C4-2B (cell line): Measurements from ENCODE around the gene NCKAP5.

Experiments used
- H3K27ac ChIP-seq: fragments of 450-650 bp; 2 replicates; pipeline ENCODE4 v1.5.1; 2017
- ZFX ChIP-seq: fragments of 450-650 bp; IDR thresholded peaks from 2 replicates; pipeline ENCODE4 v1.6.1; 2017
- TF ChIP-seq, protein P1 (sequence below): fragments of 450-650 bp; conservative IDR thresholded peaks from 2 replicates; pipeline ENCODE4 v1.5.1; 2017; ENCODE audit warnings: mild to moderate bottlenecking

Gene NCKAP5

DNA sequence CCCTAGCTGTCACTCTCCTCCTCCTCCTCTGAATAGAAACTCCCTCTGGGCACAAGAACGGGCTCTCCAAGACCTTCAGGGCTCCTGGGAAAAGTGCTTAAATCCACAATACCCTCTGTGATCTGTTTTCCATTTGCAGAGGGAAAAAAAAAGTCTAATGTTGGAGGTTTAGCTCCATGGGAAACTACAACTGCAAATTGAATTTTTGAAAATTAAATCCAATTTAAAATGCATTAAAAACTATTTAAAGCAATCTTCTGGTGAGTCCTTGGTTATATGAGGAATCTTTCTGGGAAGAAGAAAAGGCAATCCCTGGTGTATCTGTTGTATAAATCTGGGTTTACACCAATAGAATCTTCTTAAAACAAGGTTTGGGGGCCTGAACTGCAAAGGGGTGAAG is 64.3 kb downstream of the NCKAP5 start:
- TF ChIP-seq ZFX = no peak
- TF ChIP-seq, protein P1, sequence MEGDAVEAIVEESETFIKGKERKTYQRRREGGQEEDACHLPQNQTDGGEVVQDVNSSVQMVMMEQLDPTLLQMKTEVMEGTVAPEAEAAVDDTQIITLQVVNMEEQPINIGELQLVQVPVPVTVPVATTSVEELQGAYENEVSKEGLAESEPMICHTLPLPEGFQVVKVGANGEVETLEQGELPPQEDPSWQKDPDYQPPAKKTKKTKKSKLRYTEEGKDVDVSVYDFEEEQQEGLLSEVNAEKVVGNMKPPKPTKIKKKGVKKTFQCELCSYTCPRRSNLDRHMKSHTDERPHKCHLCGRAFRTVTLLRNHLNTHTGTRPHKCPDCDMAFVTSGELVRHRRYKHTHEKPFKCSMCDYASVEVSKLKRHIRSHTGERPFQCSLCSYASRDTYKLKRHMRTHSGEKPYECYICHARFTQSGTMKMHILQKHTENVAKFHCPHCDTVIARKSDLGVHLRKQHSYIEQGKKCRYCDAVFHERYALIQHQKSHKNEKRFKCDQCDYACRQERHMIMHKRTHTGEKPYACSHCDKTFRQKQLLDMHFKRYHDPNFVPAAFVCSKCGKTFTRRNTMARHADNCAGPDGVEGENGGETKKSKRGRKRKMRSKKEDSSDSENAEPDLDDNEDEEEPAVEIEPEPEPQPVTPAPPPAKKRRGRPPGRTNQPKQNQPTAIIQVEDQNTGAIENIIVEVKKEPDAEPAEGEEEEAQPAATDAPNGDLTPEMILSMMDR = no peak
- no peak overlapping the region for H3K27ac ChIP-seq

DNA sequence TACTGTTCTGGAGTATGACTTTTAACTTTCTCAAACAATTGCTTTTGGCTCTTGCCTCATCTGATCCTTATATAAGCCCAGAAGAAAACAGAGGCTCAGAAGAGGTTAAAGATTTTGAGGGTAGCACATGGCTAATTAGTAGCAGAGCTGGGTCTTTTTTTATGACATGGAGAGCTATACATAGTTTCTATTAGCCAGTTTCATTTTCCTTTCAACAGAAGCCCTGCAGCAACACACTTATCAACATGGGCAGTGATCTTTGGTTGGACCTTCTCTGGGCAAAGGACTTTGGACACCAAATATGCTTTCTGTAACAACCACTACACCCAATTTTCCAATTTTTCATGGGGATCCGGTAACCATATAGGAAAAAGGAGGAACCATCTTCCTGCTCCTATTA is 64.9 kb downstream of the NCKAP5 start:
- TF ChIP-seq ZFX = no peak
- TF ChIP-seq, protein P1 = no peak
- no peak overlapping the region for H3K27ac ChIP-seq

DNA sequence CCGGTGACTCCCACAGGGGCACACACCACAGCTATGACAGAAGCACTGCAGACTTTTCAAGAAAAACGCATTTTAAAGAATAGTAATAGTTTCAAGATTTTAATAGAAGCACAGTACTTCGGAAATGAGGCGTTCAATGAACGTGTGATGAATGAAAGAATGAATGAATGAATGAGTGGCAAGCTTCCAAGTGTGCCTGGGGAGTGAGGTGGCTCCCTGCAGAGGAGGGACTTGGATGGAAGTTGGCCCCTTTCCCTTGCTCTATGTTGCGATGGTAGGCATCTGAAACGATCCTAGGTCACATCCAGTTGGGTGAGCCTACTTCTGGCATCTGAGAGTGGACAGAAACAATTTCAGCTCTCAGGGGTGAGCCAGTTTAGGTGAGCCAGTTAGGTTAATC is 65.6 kb downstream of the NCKAP5 start:
- H3K27ac ChIP-seq = no peak overlapping the region
- TF ChIP-seq, protein P1 = no peak
- TF ChIP-seq ZFX = no peak

DNA sequence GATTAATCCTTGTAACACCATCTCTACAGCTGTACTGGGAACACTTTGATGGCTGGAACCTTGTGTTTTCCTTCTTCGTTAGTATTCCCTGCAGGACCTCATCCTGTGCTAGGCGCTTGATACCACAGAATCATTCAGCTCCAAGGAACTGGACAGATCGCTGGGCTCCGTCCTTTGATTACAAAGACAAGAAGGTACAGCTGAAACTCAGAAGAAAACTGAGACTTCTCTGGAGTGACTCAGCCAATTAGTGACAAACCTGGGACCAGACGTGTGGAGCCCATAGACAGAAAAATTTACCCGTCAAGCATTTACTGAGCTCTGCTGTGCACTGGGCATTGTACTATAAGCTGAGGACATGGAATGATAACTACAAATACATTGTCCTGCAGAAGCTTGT is 67.3 kb downstream of the NCKAP5 start:
- H3K27ac ChIP-seq = no peak overlapping the region
- TF ChIP-seq, protein P1 = no peak
- no peak for TF ChIP-seq ZFX

DNA sequence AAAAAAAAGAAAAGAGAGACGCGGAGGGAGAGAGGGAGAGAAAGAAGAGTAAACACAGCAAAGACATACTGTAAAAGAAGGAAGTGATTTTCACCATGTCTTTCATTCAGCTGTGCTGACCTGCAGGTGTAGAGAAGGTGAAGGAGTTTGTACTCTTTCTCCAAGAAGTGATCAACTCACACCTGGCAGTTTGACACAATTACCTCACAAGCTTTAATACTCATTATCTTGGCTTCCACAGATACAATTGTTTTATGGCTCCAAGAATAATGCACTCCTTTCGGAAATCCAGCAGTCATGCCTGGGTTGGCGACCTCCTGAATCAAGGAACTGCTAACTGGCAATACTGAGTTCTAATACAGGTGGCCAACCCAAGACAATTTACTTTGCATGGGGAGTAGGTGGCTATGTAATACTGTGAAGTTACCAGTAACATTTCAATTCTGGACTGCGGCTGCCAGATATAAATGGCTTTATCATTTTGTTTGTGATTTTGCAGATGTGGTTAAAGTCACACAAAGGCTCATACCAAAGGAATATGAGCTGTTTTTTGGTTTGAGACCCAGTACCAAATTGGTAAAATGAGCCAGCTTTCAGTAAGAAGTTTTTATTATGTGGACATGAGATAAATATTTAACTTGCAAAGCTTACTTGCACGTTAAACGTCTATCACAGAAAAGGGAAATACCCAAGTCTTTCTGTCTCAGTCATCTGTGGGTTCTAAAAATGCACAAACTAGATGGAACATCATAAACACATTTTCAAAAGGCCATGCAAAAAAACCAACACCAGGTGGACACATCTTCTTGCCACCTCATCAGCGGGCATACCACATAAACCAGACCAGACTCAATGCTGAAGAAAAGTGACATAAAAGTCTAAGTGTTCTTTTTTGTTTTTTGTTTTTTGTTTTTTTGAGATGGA is 69.3 kb downstream of the NCKAP5 start:
- H3K27ac ChIP-seq = no peak overlapping the region
- TF ChIP-seq ZFX = no peak
- TF ChIP-seq, protein P1 = no peak

DNA sequence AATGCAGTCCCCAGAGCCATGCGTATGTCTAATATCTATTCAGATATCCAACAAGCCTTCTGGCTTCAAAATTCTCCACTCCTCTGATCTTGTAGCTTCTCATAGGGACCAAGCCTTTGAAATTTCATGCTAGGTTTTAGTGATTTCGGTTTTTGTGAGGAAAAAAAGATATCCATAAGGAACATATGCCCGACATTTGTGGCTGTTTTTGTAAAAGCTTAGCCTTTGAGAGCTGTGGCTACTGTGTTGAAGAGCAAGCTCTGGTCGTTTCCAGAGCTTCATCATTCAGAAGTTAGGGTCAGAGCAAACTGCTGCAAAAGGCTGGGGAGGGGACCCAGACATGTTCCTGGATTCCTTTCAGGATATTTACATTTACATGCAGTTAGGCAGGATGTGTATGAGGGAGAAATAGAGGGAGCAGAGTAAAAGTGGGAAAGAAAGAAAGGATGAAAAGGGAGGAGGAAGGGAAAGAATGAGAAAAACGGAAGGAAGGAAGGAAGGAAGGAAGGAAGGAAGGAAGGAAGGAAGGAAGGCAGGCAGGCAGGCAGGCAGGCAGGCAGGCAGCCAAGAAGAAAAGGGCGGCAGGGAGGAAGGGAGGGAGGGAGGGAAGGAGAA is 70.2 kb downstream of the NCKAP5 start:
- no peak for TF ChIP-seq ZFX
- no peak overlapping the region for H3K27ac ChIP-seq

DNA sequence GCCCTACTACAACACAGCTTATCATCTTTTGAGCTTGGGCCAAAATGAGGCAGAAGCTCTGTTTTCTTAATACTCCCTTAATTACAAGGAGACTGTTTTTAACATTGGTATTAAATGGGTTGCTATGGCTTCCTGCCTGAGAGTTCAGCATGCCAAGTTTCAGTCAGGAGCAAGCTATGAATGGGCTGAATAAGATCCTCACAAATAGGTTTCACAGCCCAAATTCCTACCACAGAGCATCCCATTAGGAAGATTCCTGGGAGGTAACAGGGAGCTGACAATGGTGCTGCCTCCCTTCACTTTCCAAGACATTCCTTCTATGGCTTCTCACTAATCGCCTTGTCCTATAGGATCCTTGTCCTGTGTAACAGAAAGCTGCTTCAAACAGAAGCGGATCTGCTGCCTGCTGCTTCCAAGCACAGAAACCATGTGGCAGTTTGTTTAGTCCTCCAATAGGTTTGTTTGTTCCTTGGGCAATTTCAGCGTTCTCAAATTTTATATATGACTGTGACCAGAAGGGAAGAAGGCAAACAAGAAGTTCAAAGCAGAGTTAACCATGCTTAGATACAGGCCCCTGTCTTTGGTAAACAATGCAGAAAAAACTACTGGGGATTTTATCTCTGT is 70.9 kb downstream of the NCKAP5 start:
- TF ChIP-seq, protein P1 = no peak
- TF ChIP-seq ZFX = no peak
- no peak overlapping the region for H3K27ac ChIP-seq
